Measurements from ENCODE around the gene ANKRD63. TPM values are rescaled to one million over a fixed set of nuclear protein-coding genes. Genes with fewer than 3 reads are reported as not detected.

The ANKRD63 gene
- total and polyA plus RNA-seq, 9 of the 15 experiments (the other 6 are each of a cell fraction or from before 2014, with no cell fraction given), result 1.3 to 2.0 (median 1.8) TPM; not detected in 6

GRCh38 chr15:40290918-40291574, 8.2 kb upstream of the ANKRD63 start (continued):
- TF ChIP-seq SFPQ (IDR thresholded peaks at IDR 0.05; ENCODE audit: low read depth, low read length) (no peak), L3MBTL2 (IDR thresholded peaks at IDR 0.05) (peak; percentile 97), ZNF197 (CRISPR knock-in tag; IDR thresholded peaks at IDR 0.05; ENCODE audit: low read depth) (no peak), USF1 (CRISPR knock-in tag; IDR thresholded peaks at IDR 0.05) (peak; percentile 65), ZNF717 (CRISPR knock-in tag; IDR thresholded peaks at IDR 0.05) (no peak), SP2 (IDR thresholded peaks at IDR 0.05; ENCODE audit: extremely low read depth, low read depth, low read length, poor library complexity, severe bottlenecking) (no peak), HNRNPH1 (optimal IDR thresholded peaks at IDR 0.05; ENCODE audit: low read depth, low read length) (no peak), HEY1 (CRISPR knock-in tag; IDR thresholded peaks at IDR 0.05; ENCODE audit: borderline replicate concordance) (no peak), SMARCA4 (IDR thresholded peaks at IDR 0.05) (no peak), NCOR1 (IDR thresholded peaks at IDR 0.05) (no peak), ZZZ3 (IDR thresholded peaks at IDR 0.05) (no peak), EZH2 (IDR thresholded peaks at IDR 0.05; ENCODE audit: borderline replicate concordance, low read depth, low read length) (no peak), HOMEZ (CRISPR knock-in tag; IDR thresholded peaks at IDR 0.05) (no peak), ZNF75A (CRISPR knock-in tag; IDR thresholded peaks at IDR 0.05) (no peak), ZNF609 (CRISPR knock-in tag; IDR thresholded peaks at IDR 0.05; ENCODE audit: borderline replicate concordance) (0 out of 2 replicates have a peak, but pooled peaks have one; percentile 34), RAD21 (CRISPR knock-in tag; conservative IDR thresholded peaks at IDR 0.05 in 1 of 2, IDR thresholded peaks at IDR 0.05 in 1 of 2) (no peak), RBFOX2 (IDR thresholded peaks at IDR 0.05; ENCODE audit: low read depth, low read length) (peak; percentile 67), CAMTA2 (CRISPR knock-in tag; conservative IDR thresholded peaks at IDR 0.05) (no peak), MTA2 (IDR thresholded peaks at IDR 0.05; ENCODE audit: low read depth) (no peak), ZNF561 (CRISPR knock-in tag; conservative IDR thresholded peaks at IDR 0.05) (no peak)

Data from K562 (cell line).